ENCODE results near the gene FANCE. TPM values are rescaled to one million over a fixed set of nuclear protein-coding genes. Genes with fewer than 3 reads are reported as not detected.

Gene FANCE
- total and polyA plus RNA-seq, 9 of the 15 experiments (the other 6 are each of a cell fraction or from before 2014, with no cell fraction given) = 5.7 to 30.2 (median 17.0) TPM

DNA sequence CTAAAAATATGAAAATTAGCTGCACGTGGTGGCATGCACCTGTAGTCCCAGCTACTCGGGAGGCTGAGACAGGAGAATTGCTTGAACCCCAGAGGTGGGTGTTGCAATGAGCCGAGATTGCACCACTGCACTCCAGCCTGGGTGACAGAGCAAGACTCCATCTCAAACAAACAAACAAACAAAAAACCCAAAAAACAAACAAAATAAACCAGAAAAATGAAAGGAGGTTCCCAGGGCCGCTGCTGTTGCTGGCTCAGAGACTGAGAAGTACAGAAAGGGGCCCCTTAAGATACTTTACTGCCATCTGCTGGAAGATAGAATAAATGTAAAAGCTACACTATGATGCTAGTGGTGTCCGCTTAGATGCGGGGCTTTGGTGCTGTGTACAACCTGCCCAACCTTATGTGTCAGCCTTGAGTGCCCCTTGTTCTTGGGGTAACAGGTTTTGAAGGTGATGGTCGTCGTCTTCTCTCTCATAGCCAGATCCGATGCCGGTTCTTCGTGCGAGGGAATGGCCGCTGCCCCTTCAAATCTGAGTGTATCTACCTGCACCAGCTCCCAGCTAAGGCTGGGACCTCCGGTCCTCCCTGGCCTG is 2.8 kb upstream of the FANCE start (continued):
- peak; percentile 54 for TF ChIP-seq TOE1 (IDR thresholded peaks at IDR 0.05; ENCODE audit: borderline replicate concordance)
- no peak for TF ChIP-seq TOE1 (CRISPR knock-in tag; IDR thresholded peaks at IDR 0.05; ENCODE audit: borderline replicate concordance, low read depth)
- peak; percentile 97 for TF ChIP-seq DEAF1 (CRISPR knock-in tag; IDR thresholded peaks at IDR 0.05)
- no peak for TF ChIP-seq MCM2 (IDR thresholded peaks at IDR 0.05; ENCODE audit: low read depth)
- no peak for TF ChIP-seq RBM17 (IDR thresholded peaks at IDR 0.05; ENCODE audit: borderline replicate concordance, low read depth, low read length)
- TF ChIP-seq XRCC5 (IDR thresholded peaks at IDR 0.05; ENCODE audit: low read depth, low read length) = peak; percentile 74
- TF ChIP-seq BRF1 (IDR thresholded peaks at IDR 0.05; ENCODE audit: borderline replicate concordance, extremely low read depth, insufficient read length) = no peak
- no peak for TF ChIP-seq NCOA2 (IDR thresholded peaks at IDR 0.05; ENCODE audit: partially characterized antibody in 2 of 2)
- no peak for TF ChIP-seq CBX1 (IDR thresholded peaks at IDR 0.05; ENCODE audit: low read depth)
- TF ChIP-seq ZNF584 (CRISPR knock-in tag; IDR thresholded peaks at IDR 0.05; ENCODE audit: low read depth) = no peak
- TF ChIP-seq DIDO1 (tag; IDR thresholded peaks at IDR 0.05; ENCODE audit: low read depth) = no peak
- TF ChIP-seq MNT (conservative IDR thresholded peaks at IDR 0.05) = peak; percentile 33 to 40; a peak in 2 of 4 replicates
- 0 out of 2 replicates have a peak, but pooled peaks have one; percentile 26 for TF ChIP-seq CTBP1 (IDR thresholded peaks at IDR 0.05; ENCODE audit: borderline replicate concordance)
- TF ChIP-seq ZFP30 (CRISPR knock-in tag; IDR thresholded peaks at IDR 0.05; ENCODE audit: borderline replicate concordance) = no peak
- no peak for TF ChIP-seq TCFL5 (CRISPR knock-in tag; conservative IDR thresholded peaks at IDR 0.05)
- no peak for TF ChIP-seq NR3C1 (CRISPR knock-in tag; IDR thresholded peaks at IDR 0.05)
- no peak for TF ChIP-seq ZKSCAN3 (CRISPR knock-in tag; IDR thresholded peaks at IDR 0.05)
- no peak for TF ChIP-seq NFXL1 (CRISPR knock-in tag; IDR thresholded peaks at IDR 0.05)
- TF ChIP-seq, protein P1, sequence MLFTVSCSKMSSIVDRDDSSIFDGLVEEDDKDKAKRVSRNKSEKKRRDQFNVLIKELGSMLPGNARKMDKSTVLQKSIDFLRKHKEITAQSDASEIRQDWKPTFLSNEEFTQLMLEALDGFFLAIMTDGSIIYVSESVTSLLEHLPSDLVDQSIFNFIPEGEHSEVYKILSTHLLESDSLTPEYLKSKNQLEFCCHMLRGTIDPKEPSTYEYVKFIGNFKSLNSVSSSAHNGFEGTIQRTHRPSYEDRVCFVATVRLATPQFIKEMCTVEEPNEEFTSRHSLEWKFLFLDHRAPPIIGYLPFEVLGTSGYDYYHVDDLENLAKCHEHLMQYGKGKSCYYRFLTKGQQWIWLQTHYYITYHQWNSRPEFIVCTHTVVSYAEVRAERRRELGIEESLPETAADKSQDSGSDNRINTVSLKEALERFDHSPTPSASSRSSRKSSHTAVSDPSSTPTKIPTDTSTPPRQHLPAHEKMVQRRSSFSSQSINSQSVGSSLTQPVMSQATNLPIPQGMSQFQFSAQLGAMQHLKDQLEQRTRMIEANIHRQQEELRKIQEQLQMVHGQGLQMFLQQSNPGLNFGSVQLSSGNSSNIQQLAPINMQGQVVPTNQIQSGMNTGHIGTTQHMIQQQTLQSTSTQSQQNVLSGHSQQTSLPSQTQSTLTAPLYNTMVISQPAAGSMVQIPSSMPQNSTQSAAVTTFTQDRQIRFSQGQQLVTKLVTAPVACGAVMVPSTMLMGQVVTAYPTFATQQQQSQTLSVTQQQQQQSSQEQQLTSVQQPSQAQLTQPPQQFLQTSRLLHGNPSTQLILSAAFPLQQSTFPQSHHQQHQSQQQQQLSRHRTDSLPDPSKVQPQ (CRISPR knock-in tag; IDR thresholded peaks at IDR 0.05; ENCODE audit: borderline replicate concordance) = no peak
- 0 out of 2 replicates have a peak, but pooled peaks have one; percentile 74 for TF ChIP-seq HBP1 (CRISPR knock-in tag; IDR thresholded peaks at IDR 0.05)
- TF ChIP-seq HLTF (IDR thresholded peaks at IDR 0.05) = 0 out of 2 replicates have a peak, but pooled peaks have one; percentile 75
- no peak for TF ChIP-seq ZNF23 (CRISPR knock-in tag; IDR thresholded peaks at IDR 0.05)
